ENCODE measurements around the gene CFAP46.

GRCh38 chr10:132929953-132930548, 12.3 kb downstream of the CFAP46 start:
- no peak for TF ChIP-seq CTCF (IDR thresholded peaks at IDR 0.05)
- no peak for TF ChIP-seq EZH2 (IDR thresholded peaks at IDR 0.05; ENCODE audit: borderline replicate concordance, insufficient read depth, low read depth, low read length, poor library complexity, severe bottlenecking)
